HEK293T (cell line): ENCODE results near the gene LIN28B.

Experiments
- CTCF ChIA-PET: fragments of 350-600 bp; formaldehyde crosslinking; extraction: SDS; loops from one replicate; lab custom pipeline; 2021; ENCODE audit warnings: antibody characterized with exemption, inconsistent platforms; lab: Yijun Ruan, JAX
- POLR2A ChIA-PET: fragments of 350-600 bp; formaldehyde crosslinking; extraction: SDS; loops from one replicate; lab custom pipeline; 2020; ENCODE audit warnings: antibody characterized with exemption, inconsistent platforms; lab: Yijun Ruan, JAX
- DNase-seq: peaks from one replicate; pipeline ENCODE4 v3.0.0; 2012; ENCODE audit warnings: mixed read lengths; ENCODE audit errors: extremely low spot score
- ARNT ChIP-seq: fragments of 450-650 bp; IDR thresholded peaks from 2 replicates; pipeline ENCODE4 v1.6.1; 2017; ENCODE audit warnings: mild to moderate bottlenecking
- BHLHE40 ChIP-seq: fragments of 450-650 bp; IDR thresholded peaks from 2 replicates; pipeline ENCODE4 v1.6.1; 2016; ENCODE audit warnings: mild to moderate bottlenecking, moderate library complexity, borderline replicate concordance
- CTBP1 ChIP-seq: fragments of 450-650 bp; IDR thresholded peaks from 2 replicates; pipeline ENCODE4 v1.6.1; 2016; ENCODE audit warnings: borderline replicate concordance
- ELF4 ChIP-seq: fragments of 450-650 bp; IDR thresholded peaks from 2 replicates; pipeline ENCODE4 v1.6.1; 2017; ENCODE audit warnings: antibody characterized with exemption
- FOXA1 ChIP-seq: fragments of 450-650 bp; IDR thresholded peaks from 2 replicates; pipeline ENCODE4 v1.6.1; 2016; ENCODE audit warnings: mild to moderate bottlenecking
- FOXK2 ChIP-seq: fragments of 450-650 bp; IDR thresholded peaks from 2 replicates; pipeline ENCODE4 v1.6.1; 2016; ENCODE audit warnings: mild to moderate bottlenecking
- FOXM1 ChIP-seq: fragments of 450-650 bp; IDR thresholded peaks from 2 replicates; pipeline ENCODE4 v1.6.1; 2017; ENCODE audit warnings: mild to moderate bottlenecking, borderline replicate concordance
- HDGF ChIP-seq: fragments of 450-650 bp; IDR thresholded peaks from 2 replicates; pipeline ENCODE4 v1.6.1; 2017; ENCODE audit warnings: antibody characterized with exemption, borderline replicate concordance
- L3MBTL2 ChIP-seq: fragments of 450-650 bp; conservative IDR thresholded peaks from 2 replicates; pipeline ENCODE4 v1.6.1; 2016; ENCODE audit warnings: mild to moderate bottlenecking
- LEF1 ChIP-seq: fragments of 450-650 bp; IDR thresholded peaks from 2 replicates; pipeline ENCODE4 v1.6.1; 2017; ENCODE audit warnings: mild to moderate bottlenecking, borderline replicate concordance
- NFRKB ChIP-seq: fragments of 450-650 bp; IDR thresholded peaks from 2 replicates; pipeline ENCODE4 v1.6.1; 2016; ENCODE audit warnings: mild to moderate bottlenecking, moderate library complexity
- PKNOX1 ChIP-seq: fragments of 450-650 bp; IDR thresholded peaks from 2 replicates; pipeline ENCODE4 v1.6.1; 2016
- SP1 ChIP-seq: fragments of 450-650 bp; IDR thresholded peaks from 2 replicates; pipeline ENCODE4 v1.6.1; 2017
- SUZ12 ChIP-seq: fragments of 450-650 bp; IDR thresholded peaks from 2 replicates; pipeline ENCODE4 v1.6.1; 2016; ENCODE audit warnings: mild to moderate bottlenecking
- TARDBP ChIP-seq: fragments of 450-650 bp; IDR thresholded peaks from 2 replicates; pipeline ENCODE4 v1.6.1; 2016
- ZNF384 ChIP-seq: fragments of 450-650 bp; IDR thresholded peaks from 2 replicates; pipeline ENCODE4 v1.6.1; 2016

Gene LIN28B

GRCh38 chr6:105111105-105111504, 154.2 kb downstream of the LIN28B start:
- no peak for TF ChIP-seq SP1
- TF ChIP-seq ZNF384 = no peak
- TF ChIP-seq ELF4 = no peak
- TF ChIP-seq NFRKB = no peak
- TF ChIP-seq HDGF = no peak
- DNase-seq = no peak
- CTCF ChIA-PET = no interaction called here
- POLR2A ChIA-PET = no interaction called here

GRCh38 chr6:105111871-105112270, 155.0 kb downstream of the LIN28B start:
- TF ChIP-seq FOXA1 (no peak), L3MBTL2 (no peak), NFRKB (no peak), FOXK2 (no peak), FOXM1 (no peak), SUZ12 (no peak), CTBP1 (no peak), PKNOX1 (no peak), SP1 (no peak), ELF4 (no peak)
- POLR2A ChIA-PET = no interaction called here
- CTCF ChIA-PET = no interaction called here
- no peak for DNase-seq

GRCh38 chr6:105112577-105112976, 155.7 kb downstream of the LIN28B start:
- POLR2A ChIA-PET = no interaction called here
- TF ChIP-seq BHLHE40 = no peak
- TF ChIP-seq L3MBTL2 = no peak
- no peak for TF ChIP-seq HDGF
- TF ChIP-seq ARNT = no peak
- DNase-seq = no peak
- CTCF ChIA-PET = no interaction called here

GRCh38 chr6:105113422-105113821, 156.5 kb downstream of the LIN28B start:
- CTCF ChIA-PET = interaction anchor here (0.5 kb wide), 1 partner anchor 11 kb away, joined by 3 read pairs; no protein-coding TSS in a partner anchor
- no peak for DNase-seq
- POLR2A ChIA-PET = no interaction called here
- TF ChIP-seq HDGF (no peak), ZNF384 (no peak), TARDBP (no peak), NFRKB (no peak), FOXA1 (no peak), ARNT (no peak), L3MBTL2 (no peak), CTBP1 (no peak), BHLHE40 (no peak), FOXM1 (no peak), FOXK2 (no peak)

GRCh38 chr6:105116150-105116549, 159.2 kb downstream of the LIN28B start:
- CTCF ChIA-PET = no interaction called here
- TF ChIP-seq ELF4 = no peak
- POLR2A ChIA-PET = no interaction called here
- no peak for DNase-seq

- DNase-seq = no peak
- POLR2A ChIA-PET = no interaction called here
- TF ChIP-seq TARDBP (no peak), L3MBTL2 (no peak), FOXK2 (no peak), CTBP1 (no peak), ZNF384 (no peak), NFRKB (no peak), HDGF (no peak), FOXA1 (no peak), BHLHE40 (no peak), SUZ12 (no peak), SP1 (no peak), FOXM1 (no peak), ELF4 (no peak)
- CTCF ChIA-PET = no interaction called here
Observed at GRCh38 chr6:105120570-105120969, 163.7 kb downstream of the LIN28B start.

GRCh38 chr6:105121981-105122380, 165.1 kb downstream of the LIN28B start:
- ChIA-PET CTCF (no interaction called here), POLR2A (no interaction called here)
- DNase-seq = no peak

More at GRCh38 chr6:105121981-105122380, 165.1 kb downstream of the LIN28B start:
- TF ChIP-seq SP1 = no peak
- TF ChIP-seq NFRKB = no peak
- no peak for TF ChIP-seq ARNT
- TF ChIP-seq L3MBTL2 = no peak
- TF ChIP-seq SUZ12 = no peak
- TF ChIP-seq FOXA1 = no peak
- no peak for TF ChIP-seq LEF1
- TF ChIP-seq ZNF384 = no peak
- no peak for TF ChIP-seq ELF4
- no peak for TF ChIP-seq HDGF
- TF ChIP-seq FOXK2 = no peak
- TF ChIP-seq CTBP1 = no peak
- TF ChIP-seq TARDBP = no peak
- TF ChIP-seq PKNOX1 = no peak
- no peak for TF ChIP-seq FOXM1
- TF ChIP-seq BHLHE40 = no peak
